ENCODE data around the gene KCTD14. TPM values are rescaled to one million over a fixed set of nuclear protein-coding genes. Genes with fewer than 3 reads are reported as not detected.
"Not testable (repeated sequence)": the region's sequence is repeated elsewhere in the genome, so short reads cannot be mapped to it uniquely, and the experiment has no call there.

KCTD14 gene
- total RNA-seq, 1 donor from 2014 or later, result 2.8 TPM

GRCh38 chr11:78020246-78020645 is 2.8 kb downstream of the KCTD14 start:
- H3K27me3 Mint-ChIP-seq, result peaks cover 9% of the 10 kb centered on the region
- H3K4me1 Mint-ChIP-seq (ENCODE audit: unreplicated experiment), result peaks cover 28% of the 10 kb centered on the region
- DNase-seq (ENCODE audit: extremely low spot score, unreplicated experiment), result no peak
- H3K36me3 Mint-ChIP-seq, result no peaks in the 10 kb centered on the region
- TF ChIP-seq, protein P1, sequence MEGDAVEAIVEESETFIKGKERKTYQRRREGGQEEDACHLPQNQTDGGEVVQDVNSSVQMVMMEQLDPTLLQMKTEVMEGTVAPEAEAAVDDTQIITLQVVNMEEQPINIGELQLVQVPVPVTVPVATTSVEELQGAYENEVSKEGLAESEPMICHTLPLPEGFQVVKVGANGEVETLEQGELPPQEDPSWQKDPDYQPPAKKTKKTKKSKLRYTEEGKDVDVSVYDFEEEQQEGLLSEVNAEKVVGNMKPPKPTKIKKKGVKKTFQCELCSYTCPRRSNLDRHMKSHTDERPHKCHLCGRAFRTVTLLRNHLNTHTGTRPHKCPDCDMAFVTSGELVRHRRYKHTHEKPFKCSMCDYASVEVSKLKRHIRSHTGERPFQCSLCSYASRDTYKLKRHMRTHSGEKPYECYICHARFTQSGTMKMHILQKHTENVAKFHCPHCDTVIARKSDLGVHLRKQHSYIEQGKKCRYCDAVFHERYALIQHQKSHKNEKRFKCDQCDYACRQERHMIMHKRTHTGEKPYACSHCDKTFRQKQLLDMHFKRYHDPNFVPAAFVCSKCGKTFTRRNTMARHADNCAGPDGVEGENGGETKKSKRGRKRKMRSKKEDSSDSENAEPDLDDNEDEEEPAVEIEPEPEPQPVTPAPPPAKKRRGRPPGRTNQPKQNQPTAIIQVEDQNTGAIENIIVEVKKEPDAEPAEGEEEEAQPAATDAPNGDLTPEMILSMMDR (conservative IDR thresholded peaks at IDR 0.05), result no peak
- peak overlapping the region; percentile 54 for H3K4me3 Mint-ChIP-seq
- peak overlapping the region; percentile 56 for H3K27ac Mint-ChIP-seq
- H3K9me3 Mint-ChIP-seq, result no peaks in the 10 kb centered on the region

DNA sequence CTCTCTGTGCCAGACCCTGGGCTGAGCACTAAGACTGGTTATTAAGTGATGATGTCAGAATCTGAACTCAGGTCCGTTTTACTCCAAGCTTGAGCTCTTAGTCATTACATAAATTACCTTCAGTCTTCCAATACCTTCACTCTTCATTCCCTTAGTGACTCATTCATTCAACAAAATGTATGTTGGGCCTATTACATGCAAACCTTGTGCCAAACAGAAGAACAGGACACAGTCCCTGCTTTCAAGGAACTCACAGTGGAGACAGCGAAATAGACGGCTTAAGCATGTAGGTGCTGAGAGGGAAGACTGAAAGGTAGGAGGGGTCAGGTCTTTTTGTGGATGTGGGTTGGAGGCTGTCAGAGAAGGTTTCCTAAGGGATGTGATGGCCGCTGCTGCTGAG is 3.3 kb downstream of the KCTD14 start:
- Mint-ChIP-seq H3K4me1 (ENCODE audit: unreplicated experiment) (peaks cover 28% of the 10 kb centered on the region), H3K4me3 (peak overlapping the region; percentile 54), H3K36me3 (no peaks in the 10 kb centered on the region), H3K27me3 (peaks cover 9% of the 10 kb centered on the region), H3K27ac (peak overlapping the region; percentile 30), H3K9me3 (no peaks in the 10 kb centered on the region)
- TF ChIP-seq, protein P1 (conservative IDR thresholded peaks at IDR 0.05), result no peak
- DNase-seq (ENCODE audit: extremely low spot score, unreplicated experiment), result no peak

DNA sequence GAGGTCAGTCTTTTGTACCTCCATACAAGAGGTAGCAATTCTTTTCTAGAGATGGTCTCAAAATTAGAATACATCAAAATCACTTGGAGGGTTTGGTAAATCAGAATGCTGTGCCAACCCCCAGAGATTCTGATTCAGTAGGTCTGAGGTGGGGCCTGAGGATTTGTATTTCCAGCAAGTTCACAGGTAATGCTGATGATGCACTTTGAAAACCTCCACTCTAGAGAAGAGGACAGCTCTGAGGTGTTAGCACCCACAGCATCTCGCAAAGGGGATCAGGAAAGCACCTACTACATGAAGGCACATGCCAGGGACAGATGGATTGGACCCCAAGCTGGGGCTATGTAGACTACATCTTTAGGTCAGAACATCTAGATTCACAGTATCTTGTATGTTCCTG is 7.2 kb downstream of the KCTD14 start:
- no peaks in the 10 kb centered on the region for H3K27me3 Mint-ChIP-seq
- H3K4me3 Mint-ChIP-seq, result no peak overlapping the region
- H3K4me1 Mint-ChIP-seq (ENCODE audit: unreplicated experiment), result peaks cover 14% of the 10 kb centered on the region

GRCh38 chr11:78014937-78015520 is 8.0 kb downstream of the KCTD14 start:
- H3K27ac Mint-ChIP-seq; H3K4me1 Mint-ChIP-seq (ENCODE audit: unreplicated experiment); H3K9me3 Mint-ChIP-seq; H3K4me3 Mint-ChIP-seq; H3K27me3 Mint-ChIP-seq; H3K36me3 Mint-ChIP-seq; DNase-seq (ENCODE audit: extremely low spot score, unreplicated experiment): not testable (repeated sequence)

More for the DNA sequence above, 7.2 kb downstream of the KCTD14 start:
- H3K36me3 Mint-ChIP-seq, result no peaks in the 10 kb centered on the region
- DNase-seq (ENCODE audit: extremely low spot score, unreplicated experiment), result no peak
- H3K27ac Mint-ChIP-seq, result no peak overlapping the region
- no peaks in the 10 kb centered on the region for H3K9me3 Mint-ChIP-seq
- TF ChIP-seq, protein P1 (conservative IDR thresholded peaks at IDR 0.05), result no peak

DNA sequence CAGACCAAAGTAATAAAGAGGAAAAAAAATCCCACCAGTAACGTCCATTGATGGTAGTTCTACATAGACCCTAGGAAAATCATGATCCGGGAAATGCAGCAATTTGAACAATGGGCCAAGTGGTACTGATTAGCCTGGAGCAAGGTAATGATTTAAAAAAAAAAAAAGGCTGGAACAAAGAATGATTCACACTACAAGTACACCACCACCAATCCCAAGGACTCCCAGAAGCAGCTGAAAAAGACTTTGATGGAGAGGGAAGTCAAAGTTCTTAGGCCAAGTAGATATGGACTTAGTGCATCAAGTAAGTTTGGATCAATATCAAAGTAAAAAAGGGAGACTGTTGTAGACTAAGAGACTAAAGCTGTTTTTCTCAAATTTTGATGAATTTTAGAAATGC is 11.8 kb downstream of the KCTD14 start:
- Mint-ChIP-seq H3K36me3 (no peaks in the 10 kb centered on the region), H3K4me1 (ENCODE audit: unreplicated experiment) (no peaks in the 10 kb centered on the region), H3K4me3 (no peak overlapping the region), H3K27me3 (no peaks in the 10 kb centered on the region), H3K9me3 (no peaks in the 10 kb centered on the region), H3K27ac (no peak overlapping the region)
- no peak for DNase-seq (ENCODE audit: extremely low spot score, unreplicated experiment)
- TF ChIP-seq, protein P1 (conservative IDR thresholded peaks at IDR 0.05), result no peak

- no peak for DNase-seq (ENCODE audit: extremely low spot score, unreplicated experiment)
- no peak overlapping the region for H3K4me3 Mint-ChIP-seq
- no peaks in the 10 kb centered on the region for H3K4me1 Mint-ChIP-seq (ENCODE audit: unreplicated experiment)
- H3K9me3 Mint-ChIP-seq, result no peaks in the 10 kb centered on the region
- no peak overlapping the region for H3K27ac Mint-ChIP-seq
- no peaks in the 10 kb centered on the region for H3K36me3 Mint-ChIP-seq
- no peaks in the 10 kb centered on the region for H3K27me3 Mint-ChIP-seq
- TF ChIP-seq, protein P1 (conservative IDR thresholded peaks at IDR 0.05), result no peak
Observed at GRCh38 chr11:78010755-78011154, 12.3 kb downstream of the KCTD14 start.

Data from type B pancreatic cell (in vitro differentiated cells).